ENCODE data around the gene BCAM. TPM values are rescaled to one million over a fixed set of nuclear protein-coding genes. Genes with fewer than 3 reads are reported as not detected.
"Not testable (repeated sequence)": the region's sequence is repeated elsewhere in the genome, so short reads cannot be mapped to it uniquely, and the experiment has no call there.

BCAM gene
- total RNA-seq, 1 experiment from 2014 or later: 23.9 TPM

DNA sequence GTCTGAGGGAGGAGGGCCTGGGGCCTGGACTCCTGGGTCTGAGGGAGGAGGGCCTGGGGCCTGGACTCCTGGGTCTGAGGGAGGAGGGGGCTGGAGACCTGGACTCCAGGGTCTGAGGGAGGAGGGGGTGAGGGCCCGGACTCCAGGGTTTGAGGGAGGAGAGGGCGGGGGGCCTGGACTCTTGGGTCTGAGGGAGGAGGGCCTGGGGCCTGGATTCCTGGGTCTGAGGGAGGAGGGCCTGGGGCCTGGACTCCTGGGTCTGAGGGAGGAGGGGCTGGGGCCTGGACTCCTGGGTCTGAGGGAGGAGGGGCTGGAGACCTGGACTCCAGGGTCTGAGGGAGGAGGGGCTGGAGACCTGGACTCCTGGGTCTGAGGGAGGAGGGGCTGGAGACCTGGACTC lies 27.2 kb upstream of the BCAM start:
- DNase-seq; H3K4me3 ChIP-seq (ENCODE audit: insufficient read depth, low read depth, low read length); H3K27me3 ChIP-seq (ENCODE audit: control insufficient read depth, insufficient read depth, low read length); H3K36me3 ChIP-seq (replicated peaks; ENCODE audit: control insufficient read depth, insufficient read depth, low read length): not testable (repeated sequence)

- no peak for DNase-seq
- no peak overlapping the region for H3K4me3 ChIP-seq (ENCODE audit: insufficient read depth, low read depth, low read length)
- no peaks in the 10 kb centered on the region for H3K27me3 ChIP-seq (ENCODE audit: control insufficient read depth, insufficient read depth, low read length)
- peaks cover 1% of the 10 kb centered on the region; the same call in 1 of the 2 replicates for H3K36me3 ChIP-seq (replicated peaks; ENCODE audit: control insufficient read depth, insufficient read depth, low read length)
Observed at GRCh38 chr19:44782729-44783128, 26.2 kb upstream of the BCAM start.

DNA sequence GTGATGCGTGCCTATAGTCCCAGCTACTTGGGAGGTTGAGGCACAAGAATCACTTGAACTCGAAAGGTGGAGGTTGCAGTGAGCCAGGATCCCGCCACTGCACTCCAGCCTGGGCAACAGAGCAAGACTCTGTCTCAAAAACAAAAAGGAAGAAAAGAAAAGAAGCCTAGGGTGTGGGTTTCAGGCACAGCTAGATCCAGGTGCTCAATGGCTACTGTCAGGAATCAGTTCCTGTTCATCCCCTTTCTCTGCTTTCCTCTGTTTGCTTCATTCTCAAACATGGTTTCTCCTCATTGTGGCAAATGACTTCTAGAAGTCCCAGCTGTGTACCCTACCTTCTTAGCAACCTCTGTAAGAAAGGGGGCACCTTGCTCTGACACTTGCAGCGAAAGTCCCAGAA lies 25.4 kb upstream of the BCAM start:
- Histone ChIP-seq H3K4me3 (ENCODE audit: insufficient read depth, low read depth, low read length) (no peak overlapping the region), H3K27me3 (ENCODE audit: control insufficient read depth, insufficient read depth, low read length) (no peaks in the 10 kb centered on the region), H3K36me3 (replicated peaks; ENCODE audit: control insufficient read depth, insufficient read depth, low read length) (peaks cover 1% of the 10 kb centered on the region; the same call in 1 of the 2 replicates)
- no peak for DNase-seq

- no peak for DNase-seq
- H3K36me3 ChIP-seq (replicated peaks; ENCODE audit: control insufficient read depth, insufficient read depth, low read length): peaks cover 5% of the 10 kb centered on the region
- H3K4me3 ChIP-seq (ENCODE audit: insufficient read depth, low read depth, low read length): no peak overlapping the region
- H3K27me3 ChIP-seq (ENCODE audit: control insufficient read depth, insufficient read depth, low read length): no peaks in the 10 kb centered on the region
Observed at GRCh38 chr19:44785271-44785670, 23.6 kb upstream of the BCAM start.

GRCh38 chr19:44785993-44786392 lies 22.9 kb upstream of the BCAM start:
- DNase-seq: no peak
- H3K36me3 ChIP-seq (replicated peaks; ENCODE audit: control insufficient read depth, insufficient read depth, low read length): peaks cover 5% of the 10 kb centered on the region
- H3K27me3 ChIP-seq (ENCODE audit: control insufficient read depth, insufficient read depth, low read length): no peaks in the 10 kb centered on the region
- no peak overlapping the region for H3K4me3 ChIP-seq (ENCODE audit: insufficient read depth, low read depth, low read length)

GRCh38 chr19:44788971-44789370 lies 19.9 kb upstream of the BCAM start:
- Histone ChIP-seq H3K27me3 (ENCODE audit: control insufficient read depth, insufficient read depth, low read length) (no peaks in the 10 kb centered on the region), H3K36me3 (replicated peaks; ENCODE audit: control insufficient read depth, insufficient read depth, low read length) (peaks cover 14% of the 10 kb centered on the region), H3K4me3 (ENCODE audit: insufficient read depth, low read depth, low read length) (no peak overlapping the region)
- DNase-seq: no peak

DNA sequence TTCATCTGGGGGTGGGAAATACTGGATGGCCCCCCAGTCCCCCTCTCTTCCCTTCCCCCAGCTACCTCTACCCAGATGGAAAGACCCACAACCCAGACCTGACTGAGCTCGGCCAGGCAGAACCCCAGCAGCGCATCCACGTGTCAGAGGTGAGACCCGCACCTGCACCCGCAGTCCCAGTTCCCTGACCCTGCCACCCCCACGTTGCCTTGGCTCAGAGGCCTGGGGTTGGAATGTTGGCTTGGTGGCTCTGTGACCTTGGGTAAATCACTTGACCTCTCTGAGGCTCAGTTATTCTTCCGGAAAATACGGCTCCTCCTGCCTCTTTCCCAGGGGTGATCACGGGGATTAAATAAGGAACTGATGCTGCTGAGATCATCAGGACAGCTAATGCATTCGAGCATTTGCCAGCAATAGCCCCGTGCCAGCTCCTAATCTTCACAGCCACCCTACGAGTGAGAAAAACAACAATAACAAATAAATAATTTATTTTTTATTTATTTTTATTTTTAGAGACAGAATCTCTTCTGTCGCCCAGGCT lies 18.9 kb upstream of the BCAM start:
- no peak overlapping the region for H3K4me3 ChIP-seq (ENCODE audit: insufficient read depth, low read depth, low read length)
- H3K27me3 ChIP-seq (ENCODE audit: control insufficient read depth, insufficient read depth, low read length): no peaks in the 10 kb centered on the region
- no peak for DNase-seq

GRCh38 chr19:44792281-44792680 lies 16.6 kb upstream of the BCAM start:
- peaks cover 19% of the 10 kb centered on the region for H3K36me3 ChIP-seq (replicated peaks; ENCODE audit: control insufficient read depth, insufficient read depth, low read length)
- no peak for DNase-seq
- H3K27me3 ChIP-seq (ENCODE audit: control insufficient read depth, insufficient read depth, low read length): no peaks in the 10 kb centered on the region
- no peak overlapping the region for H3K4me3 ChIP-seq (ENCODE audit: insufficient read depth, low read depth, low read length)

More for the DNA sequence above, 18.9 kb upstream of the BCAM start:
- H3K36me3 ChIP-seq (replicated peaks; ENCODE audit: control insufficient read depth, insufficient read depth, low read length): peaks cover 19% of the 10 kb centered on the region

GRCh38 chr19:44794610-44795009 lies 14.3 kb upstream of the BCAM start:
- H3K27me3 ChIP-seq (ENCODE audit: control insufficient read depth, insufficient read depth, low read length): no peaks in the 10 kb centered on the region
- no peak for DNase-seq
- no peak overlapping the region for H3K4me3 ChIP-seq (ENCODE audit: insufficient read depth, low read depth, low read length)
- peaks cover 23% of the 10 kb centered on the region for H3K36me3 ChIP-seq (replicated peaks; ENCODE audit: control insufficient read depth, insufficient read depth, low read length)

DNA sequence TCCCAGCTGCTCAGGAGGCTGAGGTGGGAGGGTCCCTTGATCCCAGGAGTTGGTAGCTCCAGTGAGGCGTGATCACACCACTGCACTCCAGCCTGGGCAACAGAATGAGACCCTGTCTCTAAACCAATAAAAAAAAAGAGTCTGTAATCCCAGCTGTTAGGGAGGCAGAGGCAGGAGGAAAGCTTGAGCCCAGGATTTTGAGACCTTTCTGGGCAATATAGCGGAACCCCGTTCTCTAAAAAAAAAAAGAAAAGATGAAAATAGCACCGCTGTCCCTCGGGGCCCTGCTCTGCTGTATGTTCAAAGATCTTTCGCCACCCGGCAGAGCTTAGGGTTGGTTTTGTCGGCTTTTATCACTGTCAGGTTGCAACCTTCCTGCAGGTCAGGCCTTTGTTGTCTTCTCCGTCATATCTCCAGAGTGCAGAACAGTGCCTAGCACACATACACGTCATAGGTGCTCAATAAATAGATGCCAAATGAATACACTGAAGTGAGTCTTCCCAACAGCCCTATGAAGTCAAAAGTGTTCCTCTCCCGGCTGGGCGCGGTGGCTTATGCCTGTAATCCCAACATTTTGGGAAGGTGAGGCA lies 13.4 kb upstream of the BCAM start:
- Histone ChIP-seq H3K27me3 (ENCODE audit: control insufficient read depth, insufficient read depth, low read length) (no peaks in the 10 kb centered on the region), H3K36me3 (replicated peaks; ENCODE audit: control insufficient read depth, insufficient read depth, low read length) (peaks cover 20% of the 10 kb centered on the region), H3K4me3 (ENCODE audit: insufficient read depth, low read depth, low read length) (no peak overlapping the region)
- DNase-seq: no peak

DNA sequence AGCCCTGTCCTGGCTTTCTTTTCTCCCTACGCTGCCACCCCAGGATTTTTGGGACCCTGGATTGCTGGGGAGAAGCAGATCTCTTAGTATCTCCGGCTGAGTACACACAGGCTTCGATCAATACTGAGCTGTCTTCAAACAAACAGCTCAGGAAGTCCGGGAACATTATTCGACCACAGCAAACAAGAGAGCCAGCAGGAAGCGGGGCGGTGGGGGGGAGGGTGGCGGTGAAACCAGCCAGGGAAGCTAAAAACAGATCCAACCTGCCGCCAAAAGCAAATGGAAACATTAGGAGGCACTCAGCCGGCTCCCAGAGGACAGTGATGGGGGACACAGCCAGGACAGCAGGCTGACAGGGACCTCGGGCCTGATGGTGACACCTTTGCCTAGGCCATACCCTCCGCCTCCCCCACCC lies 12.2 kb upstream of the BCAM start:
- DNase-seq: peak; percentile 77
- H3K36me3 ChIP-seq (replicated peaks; ENCODE audit: control insufficient read depth, insufficient read depth, low read length): peaks cover 20% of the 10 kb centered on the region
- no peaks in the 10 kb centered on the region for H3K27me3 ChIP-seq (ENCODE audit: control insufficient read depth, insufficient read depth, low read length)
- no peak overlapping the region for H3K4me3 ChIP-seq (ENCODE audit: insufficient read depth, low read depth, low read length)

DNA sequence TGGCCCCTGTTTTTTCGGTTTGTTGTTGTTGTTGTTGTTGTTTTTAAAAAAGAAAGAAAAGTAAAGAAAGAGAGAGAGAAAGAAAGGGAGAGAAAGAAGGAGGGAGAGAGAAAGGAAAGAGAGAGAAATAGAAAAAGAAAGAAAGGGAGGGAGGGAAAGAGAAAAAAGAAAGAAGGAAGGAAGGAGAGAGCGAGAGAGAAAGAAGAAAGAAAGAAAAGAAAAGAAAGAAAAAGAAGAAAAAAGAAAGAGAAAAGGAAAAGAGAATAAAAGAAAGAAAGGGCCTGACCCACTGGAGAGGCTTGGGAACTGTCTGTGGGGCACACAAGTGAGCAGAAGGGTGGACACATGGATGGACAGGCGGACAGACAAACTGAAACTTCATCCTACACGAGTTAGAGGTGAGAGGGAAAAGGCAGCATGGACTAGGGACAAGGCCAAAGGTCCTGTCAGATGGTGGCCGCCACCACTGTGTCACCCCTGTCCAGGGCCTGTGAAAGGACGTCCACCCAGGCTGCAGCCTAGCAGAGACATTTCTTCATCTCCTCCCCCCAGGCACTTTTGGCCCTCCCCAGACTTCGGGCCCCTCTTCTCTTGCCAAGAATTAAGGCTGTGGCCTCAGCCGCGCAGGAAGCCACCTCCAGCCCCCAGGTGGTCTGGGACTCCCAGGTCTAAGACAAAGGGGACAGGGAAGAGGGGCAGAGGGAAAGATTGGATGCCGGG lies 9.1 kb upstream of the BCAM start:
- Histone ChIP-seq H3K4me3 (ENCODE audit: insufficient read depth, low read depth, low read length) (no peak overlapping the region), H3K27me3 (ENCODE audit: control insufficient read depth, insufficient read depth, low read length) (peaks cover 11% of the 10 kb centered on the region), H3K36me3 (replicated peaks; ENCODE audit: control insufficient read depth, insufficient read depth, low read length) (peaks cover 6% of the 10 kb centered on the region)
- DNase-seq: no peak

DNA sequence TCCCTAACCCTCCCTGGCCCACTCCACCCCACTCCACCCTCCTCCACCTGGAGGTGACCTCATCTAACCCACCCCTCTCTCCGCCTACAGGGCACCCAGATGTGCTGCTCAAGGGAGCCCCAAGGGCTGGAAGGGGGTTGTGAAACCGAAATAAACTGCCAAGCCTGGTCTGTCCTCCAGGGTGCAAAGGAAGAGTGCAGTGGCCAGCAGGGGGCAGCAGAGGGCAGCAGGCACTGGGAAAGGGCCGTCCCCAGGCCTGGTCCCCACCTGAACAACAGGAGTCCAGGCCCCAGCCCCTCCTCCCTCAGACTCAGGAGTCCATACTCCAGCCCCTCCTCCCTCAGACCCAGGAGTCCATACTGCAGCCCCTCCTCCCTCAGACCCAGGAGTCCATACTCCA lies 8.4 kb upstream of the BCAM start:
- H3K27me3 ChIP-seq (ENCODE audit: control insufficient read depth, insufficient read depth, low read length): peaks cover 11% of the 10 kb centered on the region
- H3K4me3 ChIP-seq (ENCODE audit: insufficient read depth, low read depth, low read length): no peak overlapping the region

DNA sequence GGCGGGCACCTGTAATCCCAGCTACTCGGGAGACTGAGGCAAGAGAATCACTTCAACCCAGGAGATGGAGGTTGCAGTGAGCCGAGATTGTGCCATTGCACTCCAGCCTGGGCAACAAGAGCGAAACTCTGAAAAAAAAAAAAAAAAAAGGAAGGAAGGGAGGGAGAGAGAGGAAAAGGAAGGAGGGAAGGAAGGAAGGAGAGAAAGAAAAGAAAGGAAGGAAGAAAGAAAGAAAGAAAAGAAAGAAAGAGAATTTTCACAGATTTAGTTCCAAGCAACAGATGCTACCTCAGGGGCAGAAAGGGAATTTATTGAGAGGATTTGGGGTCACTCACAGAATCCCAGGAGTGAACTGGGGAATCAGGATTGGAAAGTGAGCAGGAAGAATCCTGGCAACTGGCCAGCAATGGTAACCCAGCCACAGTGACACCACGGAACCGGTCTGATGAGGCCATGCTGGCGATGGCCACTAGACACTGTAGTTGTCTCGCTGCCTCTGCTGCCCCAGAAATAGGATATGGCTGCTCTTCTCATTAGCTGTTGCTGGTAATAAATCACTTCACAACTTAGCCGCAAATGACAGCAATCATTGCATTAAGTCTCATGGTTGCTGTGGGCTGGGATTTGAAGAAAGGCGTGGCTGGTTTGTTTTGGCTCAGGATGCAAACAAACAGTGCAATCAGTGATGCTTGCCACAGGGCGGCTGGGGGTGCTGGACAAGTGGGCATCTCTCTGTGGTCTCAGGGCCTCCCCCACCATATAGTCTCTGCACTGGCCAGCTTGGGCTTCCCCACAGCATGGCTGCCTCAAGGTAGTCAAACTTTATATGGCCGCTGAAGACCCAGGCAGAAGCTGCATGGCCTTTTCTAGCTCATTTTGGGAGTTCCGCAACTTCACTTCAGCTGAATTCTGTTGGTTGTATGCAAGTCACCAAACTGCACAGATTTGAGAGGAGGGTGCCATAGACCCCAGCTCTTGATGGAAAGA lies 5.2 kb upstream of the BCAM start:
- H3K4me3 ChIP-seq (ENCODE audit: insufficient read depth, low read depth, low read length): no peak overlapping the region
- no peak for DNase-seq
- peaks cover 12% of the 10 kb centered on the region for H3K27me3 ChIP-seq (ENCODE audit: control insufficient read depth, insufficient read depth, low read length)

More for the DNA sequence above, 8.4 kb upstream of the BCAM start:
- DNase-seq: peak; percentile 96
- peaks cover 6% of the 10 kb centered on the region for H3K36me3 ChIP-seq (replicated peaks; ENCODE audit: control insufficient read depth, insufficient read depth, low read length)

More for the DNA sequence above, 5.2 kb upstream of the BCAM start:
- H3K36me3 ChIP-seq (replicated peaks; ENCODE audit: control insufficient read depth, insufficient read depth, low read length): peaks cover 3% of the 10 kb centered on the region
